Medulla oblongata (tissue), 1 donor: ENCODE results near the gene IGFL4.

Experiments used
- DNase-seq: peaks from one replicate; pipeline ENCODE4 v3.0.0-alpha.2; 2015; ENCODE audit errors: extremely low spot score

The IGFL4 gene

GRCh38 chr19:45994456-45994997, 46.3 kb downstream of the IGFL4 start:
- DNase-seq, result no peak

GRCh38 chr19:45990113-45990728, 50.6 kb downstream of the IGFL4 start:
- DNase-seq, result no peak
